ENCODE data around the gene TCEAL4. TPM values are rescaled to one million over a fixed set of nuclear protein-coding genes. Genes with fewer than 3 reads are reported as not detected.

TCEAL4 gene
- total and polyA plus RNA-seq, 2 of the 13 experiments (the other 11 are each of a cell fraction or from before 2014, with no cell fraction given): 12.6 to 31.0 TPM

GRCh38 chrX:103629318-103630170, 44.2 kb downstream of the TCEAL4 start (continued):
- TF ChIP-seq NFAT5 (CRISPR knock-in tag; IDR thresholded peaks at IDR 0.05): no peak
- no peak for TF ChIP-seq TEF (CRISPR knock-in tag; IDR thresholded peaks at IDR 0.05)
- TF ChIP-seq REST (IDR thresholded peaks at IDR 0.05; ENCODE audit: borderline replicate concordance in 1 of 2, low read depth in 1 of 2, low read length in 2 of 2): no peak; a peak in 1 of 4 replicates
- TF ChIP-seq PRDM10 (CRISPR knock-in tag; IDR thresholded peaks at IDR 0.05; ENCODE audit: low read depth): no peak
- no peak for TF ChIP-seq NFIB (CRISPR knock-in tag; IDR thresholded peaks at IDR 0.05; ENCODE audit: borderline replicate concordance)
- TF ChIP-seq ZNF839 (CRISPR knock-in tag; IDR thresholded peaks at IDR 0.05; ENCODE audit: borderline replicate concordance): no peak
- TF ChIP-seq ADNP (CRISPR knock-in tag; IDR thresholded peaks at IDR 0.05): no peak
- TF ChIP-seq CSRNP2 (CRISPR knock-in tag; conservative IDR thresholded peaks at IDR 0.05; ENCODE audit: low read depth): no peak
- TF ChIP-seq GTF2F1 (IDR thresholded peaks at IDR 0.05; ENCODE audit: low read length): no peak
- no peak for TF ChIP-seq MYPOP (CRISPR knock-in tag; IDR thresholded peaks at IDR 0.05)
- peak in 1 of 2 experiments; percentile 74; a peak in 2 of 4 replicates for TF ChIP-seq POLR2A (IDR thresholded peaks at IDR 0.05; ENCODE audit: insufficient read depth in 1 of 2, low read depth in 2 of 2, low read length in 2 of 2)

All from HepG2 (cell line).